A172 (cell line): ENCODE measurements around the gene PRKCA. TPM values are rescaled to one million over a fixed set of nuclear protein-coding genes. Genes with fewer than 3 reads are reported as not detected.

Experiments
- DNase-seq: peaks from one replicate; pipeline ENCODE4 v3.0.0-alpha.2; 2015; ENCODE audit warnings: low spot score
- total RNA-seq: library from RNA; depleted of rRNA; stranded (reverse); fragments of >200 nt; shearing (Covaris generic); gene quantifications from 2 replicates; pipeline ENCODE4 v1.2.3, GENCODE V29; 2014

The PRKCA gene
- total RNA-seq, 1 experiment from 2014 or later: 21.6 TPM

DNA sequence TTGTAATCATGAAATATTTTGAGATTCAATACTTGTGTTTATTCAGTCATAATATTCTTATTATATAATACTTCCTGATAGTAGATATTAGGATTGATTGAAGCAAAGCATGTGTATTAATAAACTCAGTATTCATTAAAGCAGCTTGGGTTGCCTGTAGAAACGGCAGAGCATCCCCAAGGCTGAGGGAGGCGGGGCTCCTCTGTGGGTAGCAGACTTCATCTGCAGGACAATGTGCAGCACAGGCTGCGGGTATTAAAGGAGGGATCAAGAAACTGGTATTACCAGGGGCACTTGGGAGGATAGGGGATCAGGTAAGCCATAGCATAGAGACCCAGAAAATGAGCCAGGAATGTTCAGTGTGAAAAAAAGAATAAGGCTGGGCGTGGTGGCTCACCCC is 213.6 kb downstream of the PRKCA start:
- no peak for DNase-seq

DNA sequence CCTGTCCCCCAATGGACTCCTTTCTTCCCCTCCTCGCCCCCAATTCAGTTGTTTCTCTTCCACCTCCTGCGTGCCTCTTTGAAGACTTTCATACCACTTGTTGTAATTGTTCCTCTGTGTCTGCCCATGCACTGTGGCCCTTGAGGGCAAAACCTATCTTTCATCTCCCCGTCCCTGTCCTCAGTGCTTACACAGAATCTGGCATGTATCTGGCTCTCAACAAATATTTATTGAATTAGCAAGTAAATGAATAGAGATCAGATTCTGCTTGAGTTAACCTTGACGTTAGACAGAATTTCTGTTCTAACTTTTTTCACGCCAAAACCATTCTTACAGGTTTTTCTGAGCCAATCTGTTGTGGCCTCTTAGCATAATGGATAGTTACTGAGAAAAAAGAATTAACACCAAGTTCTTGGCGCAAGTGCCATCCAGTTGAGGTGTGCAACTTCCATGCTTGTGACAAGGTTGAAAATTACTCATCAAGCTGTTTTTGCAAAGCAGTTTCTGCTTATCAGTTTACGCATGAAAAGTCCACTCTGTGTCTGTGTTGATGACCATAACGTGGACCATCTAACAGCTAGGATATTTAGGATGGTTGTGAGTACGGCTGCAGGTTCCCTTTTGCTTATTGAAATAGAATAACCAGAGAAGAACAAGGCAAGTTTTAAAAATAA is 215.1 kb downstream of the PRKCA start:
- DNase-seq: no peak

DNA sequence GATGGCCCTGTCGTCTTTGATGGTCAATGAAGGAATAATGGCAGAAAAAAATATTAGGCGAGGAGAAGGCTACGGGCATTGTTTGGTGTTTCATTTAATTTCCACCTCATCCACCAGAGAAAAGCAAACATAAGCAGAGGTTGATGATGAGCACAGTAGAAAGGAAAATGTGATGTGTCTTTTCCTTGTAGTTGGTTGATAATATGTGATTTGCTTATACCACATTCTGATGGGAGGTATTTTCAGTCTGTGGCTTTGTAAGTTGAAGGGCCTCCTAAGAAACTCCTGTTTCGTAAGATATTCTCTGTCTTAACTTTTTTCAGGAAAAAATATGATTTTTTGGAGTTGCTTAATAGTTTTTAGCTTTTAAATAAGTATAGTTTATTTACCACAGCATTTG is 215.7 kb downstream of the PRKCA start:
- no peak for DNase-seq

DNA sequence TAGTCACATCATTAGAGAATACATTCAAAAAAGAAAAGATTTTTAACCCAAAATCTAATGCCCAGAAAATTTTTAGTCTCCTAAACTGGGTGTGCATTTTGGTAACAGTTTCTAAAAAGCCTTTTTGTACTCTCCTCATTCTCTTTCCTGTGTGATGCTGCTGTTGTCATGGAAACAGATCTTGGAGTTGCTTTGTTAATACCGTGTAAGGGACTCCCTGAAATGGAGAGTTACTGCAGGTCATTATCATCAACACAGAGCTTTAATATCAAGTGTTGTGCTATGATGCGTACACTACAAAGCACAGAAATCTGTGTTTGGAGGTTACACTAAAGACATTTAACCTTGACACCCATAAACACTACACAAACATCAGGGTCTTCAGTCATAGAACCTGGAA is 216.3 kb downstream of the PRKCA start:
- DNase-seq: no peak

DNA sequence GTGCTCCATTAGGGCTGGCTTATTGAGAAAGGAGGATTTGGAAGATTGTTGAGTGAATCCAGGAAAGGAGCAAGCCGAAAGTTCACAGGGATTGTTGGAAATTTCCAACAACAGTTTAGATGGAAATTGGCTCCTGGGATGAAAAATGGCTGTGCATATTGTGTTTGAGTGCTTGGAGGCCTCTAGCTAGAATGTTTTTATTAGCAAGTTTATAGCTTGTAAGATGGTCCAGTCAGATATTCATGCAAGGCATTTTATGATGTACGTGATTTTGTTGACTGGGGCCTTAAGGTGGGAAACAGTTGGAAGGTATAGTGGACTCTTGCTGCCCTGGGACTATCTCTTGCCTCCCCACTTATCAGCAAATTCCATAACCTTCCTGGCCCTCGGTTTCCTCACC is 216.7 kb downstream of the PRKCA start:
- no peak for DNase-seq

DNA sequence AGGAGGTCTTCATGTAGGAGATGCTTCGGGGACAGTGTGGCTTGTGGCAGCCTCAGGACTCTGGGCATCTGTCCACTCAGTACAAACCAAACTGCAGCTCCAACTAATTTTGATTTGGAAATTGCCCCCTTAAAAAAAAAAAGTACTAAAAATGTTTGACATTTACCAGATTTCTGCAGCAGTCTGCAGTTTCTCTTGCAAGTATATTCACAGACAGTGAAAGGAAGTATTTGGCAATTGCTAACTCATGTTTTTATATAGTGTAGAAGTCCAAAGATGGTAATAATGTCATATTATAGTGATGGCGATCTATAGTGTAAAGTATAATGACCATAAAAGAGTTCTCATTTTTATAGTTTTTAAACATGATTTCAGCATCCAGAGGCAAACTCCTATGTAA is 218.6 kb downstream of the PRKCA start:
- no peak for DNase-seq

DNA sequence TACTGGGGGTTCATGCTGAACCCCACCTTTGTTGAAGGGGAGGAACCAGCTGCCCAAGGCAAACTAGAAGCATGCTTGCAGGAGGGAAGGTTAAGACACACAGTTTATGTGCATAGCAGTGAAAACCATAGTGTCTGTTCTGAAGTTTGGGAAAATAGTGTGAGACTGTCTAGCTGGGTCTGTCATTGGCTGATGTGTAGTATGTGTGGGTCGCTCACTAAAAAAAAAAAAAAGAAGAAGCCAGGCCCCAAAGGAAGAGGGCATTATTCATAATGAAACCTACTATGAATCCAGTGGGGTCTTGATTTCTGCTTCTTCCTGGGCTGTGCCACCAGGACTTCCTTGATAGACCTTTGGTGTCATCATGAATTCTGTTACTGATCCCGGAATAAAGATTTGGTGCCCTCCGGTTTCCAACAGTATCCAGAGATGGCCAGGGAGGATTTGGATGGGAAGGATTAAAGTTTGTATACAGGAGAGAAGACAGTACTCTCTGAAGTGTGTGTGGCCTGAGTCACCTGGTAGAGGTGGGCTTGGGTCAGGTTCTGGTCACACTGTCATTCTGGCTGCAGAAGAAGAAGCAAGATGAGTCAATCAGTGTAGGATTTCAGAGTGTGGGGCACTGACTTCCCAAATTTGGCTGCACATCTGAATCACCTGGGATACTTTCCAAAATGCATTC is 220.3 kb downstream of the PRKCA start:
- DNase-seq: no peak

DNA sequence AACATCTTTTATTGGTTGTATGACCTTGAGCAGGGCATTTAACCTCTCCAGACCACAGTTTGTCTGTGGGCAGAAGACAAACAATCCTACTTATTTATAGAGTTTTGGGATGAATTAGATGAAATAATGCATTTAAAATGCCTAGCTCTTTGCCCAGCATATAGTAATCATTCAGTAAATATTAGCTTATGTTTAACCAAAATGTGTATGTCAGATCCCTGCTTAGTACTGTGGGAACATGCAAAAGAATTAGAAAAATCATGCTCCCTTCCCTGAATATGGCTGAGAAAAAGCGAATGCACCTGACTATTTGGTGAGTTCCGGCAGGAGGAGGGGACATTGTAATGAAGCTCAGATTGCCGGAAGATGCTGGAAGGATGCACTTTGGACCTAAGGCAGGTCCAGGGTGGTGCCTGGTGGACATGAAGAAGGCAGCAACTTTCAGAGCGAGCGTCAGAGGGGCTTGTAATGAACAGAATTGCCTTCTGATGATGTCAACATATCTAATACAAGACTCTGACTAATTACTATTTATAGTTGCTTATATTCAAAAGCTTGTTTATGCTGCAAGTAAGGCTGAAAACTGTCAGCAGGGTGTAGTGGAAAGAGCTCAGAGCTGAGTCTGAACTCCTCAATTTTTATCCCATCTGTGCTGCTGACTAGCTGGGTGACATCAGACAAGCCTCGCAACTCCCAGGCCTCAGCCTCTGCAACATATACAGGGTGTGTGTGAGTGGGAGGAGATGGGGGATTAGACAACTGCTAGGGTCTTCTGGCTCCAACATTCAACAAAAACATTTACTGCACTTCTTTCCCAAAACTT is 221.2 kb downstream of the PRKCA start:
- no peak for DNase-seq

DNA sequence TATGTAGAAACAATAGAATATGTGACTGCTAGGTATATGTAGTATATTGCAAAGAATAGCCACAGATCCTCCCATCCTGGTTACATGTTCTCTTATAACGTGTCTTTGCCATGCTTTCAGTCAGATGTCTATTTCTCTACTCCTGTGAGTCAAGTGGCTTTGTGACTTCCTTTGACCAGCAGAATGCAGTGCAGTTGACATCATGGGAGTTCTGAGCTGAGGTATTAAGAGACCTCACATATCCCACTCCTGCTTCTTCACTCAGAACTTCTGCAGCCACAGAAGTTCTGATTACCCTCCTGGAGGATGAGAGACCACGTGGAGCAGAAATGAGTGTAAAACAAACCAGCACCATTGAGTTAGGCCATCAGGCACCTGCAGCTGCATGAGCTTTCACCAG is 222.5 kb downstream of the PRKCA start:
- no peak for DNase-seq

DNA sequence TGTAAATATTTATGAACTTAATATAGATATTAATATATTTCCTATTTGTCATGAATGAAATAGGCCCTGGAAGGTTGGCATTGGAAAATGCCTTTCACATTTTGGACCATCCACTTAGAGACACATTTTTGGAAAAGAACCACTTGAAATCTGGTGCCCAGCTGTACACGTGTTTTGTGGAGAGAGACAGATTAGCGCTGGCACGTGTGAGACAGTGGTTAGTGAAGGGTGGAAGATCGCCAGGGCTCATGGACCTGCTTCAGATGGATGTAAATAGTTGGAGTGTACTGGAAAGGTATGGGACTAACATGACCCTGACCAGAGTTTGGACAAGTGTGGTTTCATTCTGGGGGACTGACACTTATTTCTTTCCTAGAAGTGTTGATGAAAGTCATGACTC is 222.9 kb downstream of the PRKCA start:
- DNase-seq: no peak

DNA sequence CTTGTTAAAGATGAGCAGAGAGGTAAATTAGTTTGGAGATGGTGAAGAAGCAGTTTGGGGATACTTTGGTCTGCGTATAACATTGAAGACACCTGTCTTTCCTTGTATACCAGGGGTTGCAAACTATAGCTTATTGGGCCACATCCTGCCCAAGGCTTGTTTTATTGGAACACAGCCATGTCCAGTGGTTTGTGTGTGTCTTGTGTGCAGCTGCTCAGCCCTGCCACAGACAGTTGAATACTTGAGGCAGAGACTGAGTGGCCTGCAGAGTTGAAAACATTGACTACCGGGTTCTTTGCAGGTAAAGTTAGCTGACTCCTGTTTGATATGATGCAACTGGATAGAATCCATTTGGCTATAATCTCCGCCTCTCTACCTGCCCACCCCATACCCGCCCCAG is 224.4 kb downstream of the PRKCA start:
- DNase-seq: no peak

DNA sequence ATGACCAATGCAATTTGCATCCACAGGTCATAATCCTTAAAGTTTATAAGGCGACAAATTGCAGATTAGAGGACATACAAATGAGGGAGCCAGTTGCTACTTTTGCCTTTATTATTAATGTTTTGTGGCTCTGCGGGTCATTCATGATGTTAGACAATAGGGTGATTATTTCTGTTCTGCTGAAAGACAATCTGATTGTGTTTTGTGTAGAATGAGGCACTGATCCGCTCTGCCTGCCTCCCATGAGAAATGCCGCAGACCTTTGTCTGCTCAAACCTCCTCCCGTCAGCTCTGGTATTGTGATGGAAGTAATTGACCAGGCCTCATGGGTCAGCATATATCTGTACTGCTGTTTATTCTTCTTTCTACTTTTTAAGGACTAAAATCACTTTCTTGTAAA is 224.9 kb downstream of the PRKCA start:
- DNase-seq: no peak

DNA sequence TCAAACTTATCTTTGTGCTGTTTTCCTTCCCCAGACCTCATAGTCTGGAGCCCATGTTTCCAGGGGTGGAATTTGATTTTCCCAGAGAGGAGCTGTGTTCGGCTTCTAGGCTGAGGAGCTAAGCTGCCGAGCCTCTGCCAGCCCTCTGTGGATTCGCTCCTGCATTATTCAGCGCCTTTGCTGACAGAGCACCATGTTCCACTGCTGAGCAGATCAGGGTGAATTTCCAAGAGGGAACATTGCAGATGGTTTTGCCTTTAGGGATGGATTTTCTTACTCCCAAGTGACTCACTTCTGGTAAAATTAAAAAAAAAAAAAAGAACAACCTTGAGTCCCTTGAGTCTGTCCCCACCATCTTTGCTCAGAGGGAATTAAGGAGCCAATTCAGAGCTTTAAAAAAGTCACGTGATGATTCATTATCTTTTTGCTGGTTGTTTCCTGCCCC is 229.5 kb downstream of the PRKCA start:
- DNase-seq: no peak

DNA sequence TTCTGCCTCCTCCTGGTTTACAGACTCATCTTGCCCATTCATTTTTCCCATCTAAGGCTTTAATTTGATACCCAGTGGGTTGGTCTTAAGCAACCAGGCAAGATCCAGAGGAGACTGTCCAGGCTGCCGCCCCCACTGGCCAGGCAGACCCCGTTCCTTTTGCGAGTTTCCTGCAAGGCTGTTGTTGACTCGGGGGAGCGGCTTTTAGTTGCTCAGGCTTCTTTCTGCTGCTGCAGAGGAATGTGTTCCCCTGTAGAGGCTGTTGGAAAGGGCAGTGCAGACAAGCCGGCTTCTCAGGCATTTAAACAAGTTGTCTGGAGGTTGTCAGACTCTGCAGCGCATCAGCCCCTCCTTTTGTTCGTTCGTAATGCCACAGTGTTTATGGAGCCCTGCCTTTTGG is 231.2 kb downstream of the PRKCA start:
- DNase-seq: no peak

DNA sequence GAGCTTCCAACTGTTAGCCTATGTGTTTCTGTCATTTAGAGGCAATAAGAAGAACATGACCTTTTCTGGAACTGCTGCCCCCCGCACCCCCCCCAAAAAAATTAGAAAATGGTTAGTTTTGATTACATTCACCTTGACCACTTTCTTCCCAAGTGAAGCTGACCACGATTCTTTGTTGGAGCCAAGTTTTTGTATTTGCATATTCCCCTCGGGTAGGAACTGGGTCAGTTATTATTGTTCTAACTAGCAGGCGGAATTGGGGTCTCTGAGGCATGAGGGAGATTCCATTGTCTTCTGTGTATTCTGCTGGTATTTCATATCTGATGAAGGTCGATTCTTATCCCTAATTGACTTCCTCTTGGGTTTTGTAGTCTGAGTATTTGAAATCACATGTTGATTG is 231.6 kb downstream of the PRKCA start:
- no peak for DNase-seq

DNA sequence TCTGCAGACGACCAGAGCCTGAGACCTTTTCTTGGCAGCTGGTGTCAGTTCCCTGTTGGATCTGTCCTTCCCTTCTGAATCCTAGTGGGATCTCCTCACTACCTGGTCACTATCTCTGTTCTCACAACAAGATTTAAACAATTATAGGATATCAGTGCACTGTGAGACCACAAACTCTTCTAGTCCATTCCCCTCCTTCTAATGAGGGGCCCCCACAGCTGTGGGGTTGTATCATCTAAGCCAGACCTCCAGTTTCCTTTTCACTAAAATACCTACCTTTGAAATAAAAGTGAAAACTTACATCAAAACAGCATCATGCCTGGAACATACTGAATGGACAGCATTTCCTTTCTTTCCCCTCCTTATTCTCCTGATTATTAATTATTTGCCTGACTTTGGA is 233.2 kb downstream of the PRKCA start:
- no peak for DNase-seq

DNA sequence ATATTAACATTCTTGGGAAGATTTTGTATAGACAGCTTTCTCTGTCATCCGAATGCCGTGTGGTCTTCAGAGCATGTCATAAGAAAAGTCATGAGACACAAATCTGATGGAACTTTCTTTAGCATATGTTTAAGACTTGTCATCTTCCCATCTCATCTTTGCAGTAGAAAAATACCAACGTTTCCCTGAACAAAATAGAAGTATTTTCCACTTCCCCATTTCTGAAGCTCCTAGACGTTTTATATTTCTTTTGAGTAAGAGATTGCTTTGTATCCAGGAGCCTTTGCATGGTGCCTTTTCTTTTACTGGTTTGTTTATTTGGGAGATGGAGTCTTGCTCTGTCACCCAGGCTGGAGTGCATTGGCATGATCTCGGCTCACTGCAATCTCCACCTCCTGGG is 235.1 kb downstream of the PRKCA start:
- DNase-seq: no peak

DNA sequence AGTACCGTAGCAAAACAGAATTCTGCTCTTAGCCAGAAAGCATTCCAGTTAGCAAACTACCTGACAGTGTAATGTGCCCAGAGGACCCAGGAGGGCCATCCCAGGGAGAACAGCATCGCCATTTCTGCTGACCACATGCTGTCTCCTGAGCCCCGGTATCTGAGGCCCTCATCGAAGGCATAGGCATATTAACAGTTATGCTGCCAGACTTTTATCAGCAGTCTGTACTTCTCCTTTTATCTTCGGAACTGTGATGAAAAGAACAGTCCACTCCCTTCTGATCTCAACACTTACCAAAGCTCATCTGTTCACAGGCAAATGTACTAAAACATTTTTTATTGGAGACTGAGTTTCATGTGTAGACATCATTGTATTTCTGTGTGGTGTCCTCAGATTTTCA is 236.4 kb downstream of the PRKCA start:
- no peak for DNase-seq

DNA sequence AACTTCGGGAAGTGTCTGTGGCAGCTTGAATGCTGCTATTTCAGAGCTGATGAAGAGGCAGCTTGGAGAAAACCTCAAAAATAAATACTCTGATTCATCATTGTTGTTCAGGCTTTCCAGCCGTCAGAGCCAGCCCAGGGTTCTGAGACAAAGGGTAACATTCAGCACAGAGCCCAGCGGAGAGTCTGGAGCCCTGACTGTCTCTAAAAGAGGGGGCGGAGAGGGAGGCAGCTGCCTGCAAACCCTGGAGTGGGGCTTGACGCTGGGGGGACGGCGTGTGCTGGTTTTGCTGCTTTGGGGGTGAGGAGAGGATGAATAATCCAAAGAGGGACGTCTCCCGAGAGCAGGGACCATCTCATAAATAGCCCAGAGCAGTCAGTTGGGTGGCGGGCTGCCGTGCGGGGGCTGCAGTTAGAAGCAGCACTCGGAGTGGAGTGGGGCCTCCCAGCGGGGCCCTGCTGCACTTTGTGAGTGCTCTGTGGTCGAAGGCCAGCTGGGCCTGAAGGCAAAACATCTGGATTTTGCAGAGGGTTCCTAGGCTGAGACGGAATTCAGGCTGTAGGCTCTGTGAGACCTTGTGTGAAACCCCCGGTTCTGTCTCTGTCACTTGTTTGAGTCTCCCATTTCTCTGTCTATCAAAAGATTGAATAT is 237.8 kb downstream of the PRKCA start:
- peak; percentile 76 for DNase-seq

DNA sequence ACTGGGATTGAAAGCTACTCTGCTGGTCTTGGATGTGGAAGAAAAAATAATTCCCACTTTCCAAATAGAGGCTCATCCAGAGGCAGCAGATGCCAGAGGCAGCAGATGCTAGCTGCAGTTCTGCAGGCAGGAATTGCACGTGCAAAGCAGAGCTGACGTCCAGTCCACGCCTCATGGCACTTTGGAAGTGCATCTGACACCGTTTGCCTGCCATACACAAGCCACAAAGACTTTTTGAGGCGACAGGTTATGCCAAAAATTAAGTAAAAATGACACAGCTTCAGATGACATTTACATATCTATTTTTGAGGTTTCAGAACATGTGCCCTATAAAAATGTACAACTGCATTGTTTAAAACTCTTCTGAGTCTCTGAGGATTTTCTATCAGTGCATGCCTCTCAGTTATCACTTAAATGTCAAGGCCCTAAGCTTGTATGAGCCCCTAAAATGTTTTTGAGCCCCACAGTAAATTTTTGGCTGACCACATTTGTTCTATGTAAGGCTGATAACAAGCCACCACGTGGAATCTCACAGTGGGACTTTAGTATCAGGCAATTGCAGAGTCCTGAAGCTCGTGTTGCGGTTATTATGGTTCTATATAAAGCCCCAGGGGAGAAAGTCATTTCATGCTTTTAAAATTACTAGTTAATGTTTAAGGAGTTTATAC is 239.2 kb downstream of the PRKCA start:
- DNase-seq: peak; percentile 78

DNA sequence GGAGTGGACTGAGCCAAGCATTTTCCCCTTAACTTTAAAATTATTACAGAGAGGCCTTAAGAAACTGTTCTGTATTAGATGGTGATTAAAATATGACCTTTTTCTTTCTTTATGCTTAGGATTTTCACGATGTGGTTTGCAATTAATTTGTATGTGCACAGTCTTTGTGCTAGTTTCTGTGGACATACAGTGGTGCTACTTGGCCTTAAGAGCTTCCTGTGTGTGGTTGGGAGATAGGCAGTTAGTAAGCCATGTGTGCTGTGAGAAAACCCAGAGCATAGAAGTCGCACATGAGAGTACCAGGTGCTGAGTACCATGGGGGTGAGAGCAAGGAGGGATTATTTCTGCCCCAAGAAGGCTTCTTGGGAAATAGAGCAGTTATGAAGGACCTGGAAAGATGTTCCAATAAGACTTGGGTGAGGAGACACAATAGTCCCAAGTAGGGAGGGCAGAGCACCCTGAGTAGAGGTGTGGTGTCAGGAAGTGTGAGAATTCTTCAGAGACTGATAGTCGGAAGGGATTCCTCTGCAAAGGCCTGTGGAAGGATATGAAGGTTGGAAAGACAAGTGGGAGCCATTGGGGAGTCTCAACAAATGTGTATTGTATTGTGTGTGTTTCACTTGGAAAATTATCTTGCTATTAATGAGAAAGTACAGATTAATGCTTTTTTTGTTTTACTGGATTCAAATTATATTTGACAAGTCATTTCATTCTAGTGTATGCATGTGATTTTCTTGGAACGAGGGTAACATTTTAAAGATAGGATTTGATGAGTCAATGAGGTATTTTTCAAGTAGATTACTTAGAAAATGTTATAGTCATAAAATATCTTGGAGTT is 239.9 kb downstream of the PRKCA start:
- DNase-seq: peak; percentile 77
